ENCODE data around the gene IQCC. TPM values are rescaled to one million over a fixed set of nuclear protein-coding genes. Genes with fewer than 3 reads are reported as not detected.

Gene IQCC
- total RNA-seq, 2 donors from 2014 or later: 4.7 to 6.3 TPM

DNA sequence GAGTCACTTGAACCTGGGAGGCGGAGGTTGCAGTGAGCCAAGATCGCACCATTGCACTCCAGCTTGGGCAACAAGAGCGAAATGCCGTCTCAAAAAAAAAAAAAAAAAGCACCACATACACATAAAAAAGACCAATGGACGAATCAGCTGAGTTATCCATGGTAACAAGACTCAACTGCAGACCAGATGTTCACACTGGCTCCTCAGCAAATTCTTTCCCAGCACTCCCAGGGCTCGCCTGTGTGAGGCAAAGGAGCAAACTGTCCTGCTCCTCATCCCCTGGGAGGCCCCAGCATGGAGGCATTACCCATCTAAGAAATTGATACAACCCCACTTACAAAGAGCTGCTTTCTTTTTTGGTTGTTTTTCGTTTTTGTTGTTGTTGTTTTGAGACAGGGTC, 13.6 kb downstream of the IQCC start:
- no peak for DNase-seq
- no peaks in the 10 kb centered on the region for H3K9me3 ChIP-seq (ENCODE audit: control insufficient read depth, low read length)
- H3K4me1 ChIP-seq (ENCODE audit: control insufficient read depth, insufficient read depth, low read length): no peaks in the 10 kb centered on the region
- Mint-ChIP-seq H3K4me1 (peaks cover 9% of the 10 kb centered on the region), H3K4me3 (no peak overlapping the region), H3K36me3 (ENCODE audit: low read depth) (peaks cover 40% of the 10 kb centered on the region), H3K27me3 (ENCODE audit: insufficient read depth) (no peaks in the 10 kb centered on the region), H3K27ac (no peak overlapping the region), H3K9me3 (no peaks in the 10 kb centered on the region)
- 90 to 100% methylated on average over 1 to 7 of the region's 7 CpGs for WGBS, 2 experiments (ENCODE audit: insufficient coverage in 1 of 2, insufficient read length in 1 of 2)
- TF ChIP-seq, protein P1, sequence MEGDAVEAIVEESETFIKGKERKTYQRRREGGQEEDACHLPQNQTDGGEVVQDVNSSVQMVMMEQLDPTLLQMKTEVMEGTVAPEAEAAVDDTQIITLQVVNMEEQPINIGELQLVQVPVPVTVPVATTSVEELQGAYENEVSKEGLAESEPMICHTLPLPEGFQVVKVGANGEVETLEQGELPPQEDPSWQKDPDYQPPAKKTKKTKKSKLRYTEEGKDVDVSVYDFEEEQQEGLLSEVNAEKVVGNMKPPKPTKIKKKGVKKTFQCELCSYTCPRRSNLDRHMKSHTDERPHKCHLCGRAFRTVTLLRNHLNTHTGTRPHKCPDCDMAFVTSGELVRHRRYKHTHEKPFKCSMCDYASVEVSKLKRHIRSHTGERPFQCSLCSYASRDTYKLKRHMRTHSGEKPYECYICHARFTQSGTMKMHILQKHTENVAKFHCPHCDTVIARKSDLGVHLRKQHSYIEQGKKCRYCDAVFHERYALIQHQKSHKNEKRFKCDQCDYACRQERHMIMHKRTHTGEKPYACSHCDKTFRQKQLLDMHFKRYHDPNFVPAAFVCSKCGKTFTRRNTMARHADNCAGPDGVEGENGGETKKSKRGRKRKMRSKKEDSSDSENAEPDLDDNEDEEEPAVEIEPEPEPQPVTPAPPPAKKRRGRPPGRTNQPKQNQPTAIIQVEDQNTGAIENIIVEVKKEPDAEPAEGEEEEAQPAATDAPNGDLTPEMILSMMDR (conservative IDR thresholded peaks at IDR 0.05): no peak
- H3K9ac ChIP-seq (ENCODE audit: extremely low read depth, low read length, poor library complexity, severe bottlenecking): no peak overlapping the region
- peaks cover 49% of the 10 kb centered on the region for H3K36me3 ChIP-seq (ENCODE audit: control insufficient read depth, insufficient read depth, low read length)
- H3K27ac ChIP-seq (ENCODE audit: low read depth, low read length): no peak overlapping the region
- no peaks in the 10 kb centered on the region for H3K27me3 ChIP-seq (ENCODE audit: control insufficient read depth, insufficient read depth, low read length, poor library complexity, severe bottlenecking)
- H3K4me3 ChIP-seq (ENCODE audit: low read length): no peak overlapping the region

DNA sequence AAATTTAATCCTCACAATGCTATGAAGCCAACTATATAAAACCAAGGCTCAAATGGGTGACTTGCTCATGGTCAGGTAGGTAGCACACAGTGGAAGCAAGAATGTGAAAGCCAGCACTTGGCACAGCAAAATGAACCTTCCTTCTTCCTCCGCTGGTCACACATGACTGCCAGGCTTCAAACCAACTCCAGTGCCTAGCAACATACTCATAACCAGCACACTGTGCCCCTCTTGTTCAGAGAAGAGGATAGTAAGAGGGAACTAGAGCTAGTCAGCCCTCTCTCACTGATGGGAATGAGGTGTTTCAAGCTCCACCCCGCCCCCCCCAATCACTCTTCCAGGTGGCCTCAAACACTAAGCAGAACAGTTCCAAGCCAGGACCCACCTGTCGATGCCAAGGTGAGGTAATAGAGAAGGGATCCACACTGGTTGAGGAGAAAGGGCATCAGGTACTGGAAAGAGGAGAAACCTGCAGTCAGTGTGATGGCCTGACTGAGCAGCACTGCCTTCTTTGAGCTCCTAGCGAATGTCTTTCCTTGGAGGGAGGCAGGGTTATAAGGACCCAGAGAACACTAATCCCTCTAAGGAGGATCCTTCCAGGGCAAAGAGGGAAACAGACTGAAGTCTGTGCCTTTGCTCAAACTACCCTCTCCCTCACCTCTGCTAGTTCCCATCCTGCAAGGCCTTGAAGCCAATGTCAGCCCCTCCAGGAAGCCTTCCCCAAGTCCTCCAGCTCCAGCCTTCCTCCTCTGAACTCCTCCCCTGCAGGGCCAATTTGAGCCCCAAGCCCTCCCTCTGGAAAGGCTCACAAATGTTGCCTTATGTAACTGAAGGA, 15.5 kb downstream of the IQCC start:
- H3K4me1 ChIP-seq (ENCODE audit: control insufficient read depth, insufficient read depth, low read length): no peaks in the 10 kb centered on the region
- Mint-ChIP-seq H3K27ac (peak overlapping the region; percentile 97), H3K4me1 (peaks cover 9% of the 10 kb centered on the region), H3K36me3 (ENCODE audit: low read depth) (peaks cover 42% of the 10 kb centered on the region), H3K9me3 (no peaks in the 10 kb centered on the region), H3K4me3 (peak overlapping the region; percentile 97), H3K27me3 (ENCODE audit: insufficient read depth) (no peaks in the 10 kb centered on the region)
- peak overlapping the region; percentile 98 for H3K4me3 ChIP-seq (ENCODE audit: low read length)
- peak overlapping the region; percentile 93 for H3K9ac ChIP-seq (ENCODE audit: extremely low read depth, low read length, poor library complexity, severe bottlenecking)
- H3K27ac ChIP-seq (ENCODE audit: low read depth, low read length): no peak overlapping the region
- peaks cover 51% of the 10 kb centered on the region for H3K36me3 ChIP-seq (ENCODE audit: control insufficient read depth, insufficient read depth, low read length)
- WGBS, 2 experiments (ENCODE audit: insufficient coverage in 1 of 2, insufficient read length in 1 of 2): 93 to 97% methylated on average over 3 to 4 of the region's 4 CpGs
- TF ChIP-seq, protein P1 (conservative IDR thresholded peaks at IDR 0.05): no peak
- H3K9me3 ChIP-seq (ENCODE audit: control insufficient read depth, low read length): no peaks in the 10 kb centered on the region
- no peaks in the 10 kb centered on the region for H3K27me3 ChIP-seq (ENCODE audit: control insufficient read depth, insufficient read depth, low read length, poor library complexity, severe bottlenecking)
- no peak for DNase-seq

DNA sequence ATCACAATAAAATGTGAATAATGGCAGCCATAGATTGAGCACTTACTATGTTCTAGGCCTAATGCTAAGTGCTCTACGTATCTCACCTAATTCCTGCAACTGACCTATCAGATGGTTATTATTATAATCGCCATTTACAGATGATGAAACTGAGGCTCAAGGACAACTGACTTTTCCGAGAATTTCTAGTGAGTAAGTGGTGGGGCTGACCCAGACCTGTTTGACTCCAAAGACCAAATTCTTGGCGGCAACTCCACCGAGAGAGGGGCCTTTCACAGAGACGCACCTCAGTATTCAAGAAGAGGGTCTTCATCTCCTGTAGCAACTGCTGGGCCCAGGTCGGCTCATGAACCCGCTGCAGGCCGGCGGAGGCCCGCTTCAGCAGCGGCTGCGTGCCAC, 16.1 kb downstream of the IQCC start:
- WGBS, 2 experiments (ENCODE audit: insufficient coverage in 1 of 2, insufficient read length in 1 of 2): 8 to 37% methylated on average over 4 to 13 of the region's 13 CpGs
- peaks cover 50% of the 10 kb centered on the region for H3K36me3 ChIP-seq (ENCODE audit: control insufficient read depth, insufficient read depth, low read length)
- no peak for DNase-seq
- H3K27me3 ChIP-seq (ENCODE audit: control insufficient read depth, insufficient read depth, low read length, poor library complexity, severe bottlenecking): no peaks in the 10 kb centered on the region
- H3K9me3 ChIP-seq (ENCODE audit: control insufficient read depth, low read length): no peaks in the 10 kb centered on the region
- TF ChIP-seq, protein P1 (conservative IDR thresholded peaks at IDR 0.05): no peak
- Mint-ChIP-seq H3K4me1 (peaks cover 9% of the 10 kb centered on the region), H3K4me3 (peak overlapping the region; percentile 97), H3K27ac (peak overlapping the region; percentile 97), H3K9me3 (no peaks in the 10 kb centered on the region), H3K36me3 (ENCODE audit: low read depth) (peaks cover 41% of the 10 kb centered on the region), H3K27me3 (ENCODE audit: insufficient read depth) (no peaks in the 10 kb centered on the region)
- peak overlapping the region; percentile 98 for H3K4me3 ChIP-seq (ENCODE audit: low read length)
- H3K4me1 ChIP-seq (ENCODE audit: control insufficient read depth, insufficient read depth, low read length): no peaks in the 10 kb centered on the region
- peak overlapping the region; percentile 93 for H3K9ac ChIP-seq (ENCODE audit: extremely low read depth, low read length, poor library complexity, severe bottlenecking)
- peak overlapping the region; percentile 11 for H3K27ac ChIP-seq (ENCODE audit: low read depth, low read length)
